ENCODE data around the gene CLPTM1L.

The CLPTM1L gene

GRCh38 chr5:1270933-1271914 lies 73.7 kb downstream of the CLPTM1L start:
- no peak for DNase-seq

- DNase-seq: no peak
These were observed 74.5 kb downstream of the CLPTM1L start for GRCh38 chr5:1270426-1270825.

GRCh38 chr5:1268666-1269065 lies 76.2 kb downstream of the CLPTM1L start:
- DNase-seq: no peak

- no peak for DNase-seq
These were observed 76.8 kb downstream of the CLPTM1L start for GRCh38 chr5:1268056-1268455.

Data from NCI-H1436 treated with DMSO at 0.1 percent for 48 hours (cell line).